ENCODE measurements around the gene MAGEA2B. TPM values are rescaled to one million over a fixed set of nuclear protein-coding genes. Genes with fewer than 3 reads are reported as not detected.
A peak's percentile ranks its signal among the peaks of the same experiment; 100 is the strongest.
"Not testable (repeated sequence)": the region's sequence is repeated elsewhere in the genome, so short reads cannot be mapped to it uniquely, and the experiment has no call there.

The MAGEA2B gene
- total RNA-seq, 1 experiment from 2014 or later: 12.3 TPM

DNA sequence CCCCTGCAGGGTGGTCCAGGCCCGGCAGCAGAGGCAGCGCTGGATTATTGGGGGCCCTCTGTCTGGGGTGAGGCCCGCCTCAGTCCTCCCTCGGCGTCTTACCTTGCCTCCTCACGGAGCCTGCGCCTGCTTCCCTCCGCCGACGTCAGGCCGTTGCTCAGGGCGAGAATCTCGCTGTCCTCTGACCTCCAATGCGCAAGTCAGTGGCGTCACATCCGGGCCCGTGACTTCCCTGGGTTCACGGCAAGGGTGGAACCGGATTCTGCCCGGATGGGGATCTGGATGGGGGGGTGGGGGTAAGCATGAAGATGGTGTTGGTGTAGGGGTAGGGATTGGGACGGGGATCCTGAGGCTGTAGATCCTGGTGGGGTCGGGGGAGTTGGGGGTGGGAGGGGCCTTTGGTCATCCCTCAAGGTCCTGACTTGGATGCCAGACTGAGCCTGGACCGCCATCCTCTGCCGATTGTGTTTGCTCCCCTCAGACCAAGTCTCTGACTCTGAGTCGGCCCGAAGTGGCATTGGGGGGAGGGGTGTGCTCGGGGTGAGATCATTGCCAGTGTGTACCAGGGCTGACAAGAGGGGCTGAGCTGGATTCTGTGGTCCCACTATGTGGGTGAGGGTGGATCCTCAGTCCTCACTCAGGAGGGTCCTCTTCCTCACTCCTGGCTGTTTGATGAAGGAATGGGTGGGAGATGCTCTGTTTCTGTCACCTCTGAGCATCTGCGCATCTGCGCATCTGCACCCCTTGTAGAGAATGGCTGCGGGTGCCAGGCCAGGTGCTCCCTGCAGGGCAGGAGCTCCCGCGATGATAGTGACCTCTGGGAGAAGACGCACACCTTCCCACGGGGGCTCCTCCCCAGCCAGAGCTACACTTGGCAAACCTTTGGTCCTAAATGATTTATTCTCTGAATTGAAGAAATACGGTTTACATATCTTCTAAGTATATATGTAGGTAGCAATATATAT lies 39.5 kb downstream of the MAGEA2B start, which contains the start of gene MAGEA2:
Gene MAGEA2, minus strand, starts transcription at position 157 of the 965 bp plus-strand sequence. CDS start 2,479 bp downstream, outside the sequence.
- H3K4me1 Mint-ChIP-seq, POLR2A ChIA-PET: not testable (repeated sequence)

DNA sequence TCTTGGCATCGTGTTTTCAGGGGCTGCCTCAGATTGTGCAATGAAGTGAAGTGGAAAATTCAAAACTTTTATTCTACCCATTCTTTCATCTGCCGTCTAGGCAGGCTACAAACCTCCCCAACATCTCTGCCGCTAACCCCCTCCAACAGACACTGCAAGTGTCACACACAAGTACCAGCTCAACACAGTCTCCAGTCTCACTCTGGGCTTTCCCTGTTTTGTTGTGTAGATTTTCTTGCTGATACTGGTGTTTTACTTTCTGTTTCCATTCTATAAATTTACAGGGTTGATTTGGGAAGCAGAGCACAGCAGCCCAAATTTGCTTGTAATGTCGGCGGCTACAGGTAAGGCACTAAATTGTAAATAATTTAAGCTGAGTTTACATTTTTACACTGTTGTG lies 40.4 kb downstream of the MAGEA2B start:
- H3K27ac Mint-ChIP-seq; POLR2A ChIA-PET; H3K27me3 Mint-ChIP-seq (ENCODE audit: low read depth); H3K9me3 Mint-ChIP-seq; CTCF ChIA-PET; ATAC-seq; H3K4me1 Mint-ChIP-seq; H3K4me3 Mint-ChIP-seq; H3K36me3 Mint-ChIP-seq; DNase-seq (ENCODE audit: low spot score): not testable (repeated sequence)

More for the DNA sequence above, 39.5 kb downstream of the MAGEA2B start, which contains the start of gene MAGEA2:
- H3K27me3 Mint-ChIP-seq (ENCODE audit: low read depth); H3K27ac Mint-ChIP-seq; DNase-seq (ENCODE audit: low spot score); H3K4me3 Mint-ChIP-seq; H3K36me3 Mint-ChIP-seq; CTCF ChIA-PET; H3K9me3 Mint-ChIP-seq: not testable (repeated sequence)
- ATAC-seq: peak; percentile 85

DNA sequence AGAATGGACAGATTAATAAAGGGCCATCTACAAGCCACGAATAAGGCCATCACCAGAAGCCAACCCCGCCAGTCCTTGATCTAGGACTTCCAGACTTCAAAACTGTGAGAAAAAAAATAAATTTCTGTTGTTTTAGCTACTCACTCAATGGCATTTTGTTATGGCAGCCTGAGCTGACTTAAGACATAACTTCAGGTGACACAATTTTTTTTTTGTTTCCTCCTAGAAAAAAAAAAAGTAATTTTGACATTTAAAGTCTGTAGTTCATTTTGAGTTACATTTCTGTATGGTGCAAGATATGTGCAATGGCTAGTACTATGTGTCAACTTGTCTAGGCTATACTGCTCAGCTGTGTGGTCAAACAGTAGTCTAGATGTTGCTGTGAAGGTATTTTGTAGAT lies 44.5 kb downstream of the MAGEA2B start, which contains the start of gene CSAG3:
Gene CSAG3, plus strand, starts transcription at position 301 of the 400 bp plus-strand sequence.
- H3K27ac Mint-ChIP-seq; H3K36me3 Mint-ChIP-seq; POLR2A ChIA-PET; H3K27me3 Mint-ChIP-seq (ENCODE audit: low read depth); H3K9me3 Mint-ChIP-seq; CTCF ChIA-PET; DNase-seq (ENCODE audit: low spot score); ATAC-seq; H3K4me3 Mint-ChIP-seq; H3K4me1 Mint-ChIP-seq: not testable (repeated sequence)

DNA sequence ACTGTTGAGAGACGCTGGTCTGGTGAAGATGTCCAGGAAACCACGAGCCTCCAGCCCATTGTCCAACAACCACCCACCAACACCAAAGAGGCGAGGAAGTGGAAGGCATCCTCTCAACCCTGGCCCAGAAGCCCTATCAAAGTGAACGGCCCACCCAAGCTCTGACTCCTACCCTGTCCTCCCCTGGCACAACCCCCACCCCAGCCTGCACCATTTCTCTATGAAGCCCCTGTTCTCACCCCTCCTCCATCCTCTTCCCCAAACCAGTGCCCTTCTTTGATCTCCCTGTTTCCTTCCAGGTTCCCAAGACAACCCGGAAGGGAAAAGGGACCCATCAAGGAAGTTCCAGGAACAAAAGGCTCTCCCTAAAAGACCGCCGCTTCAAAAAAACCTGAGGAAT lies 45.1 kb downstream of the MAGEA2B start:
- H3K27ac Mint-ChIP-seq; ATAC-seq; H3K27me3 Mint-ChIP-seq (ENCODE audit: low read depth); CTCF ChIA-PET; H3K36me3 Mint-ChIP-seq; H3K4me1 Mint-ChIP-seq; POLR2A ChIA-PET; DNase-seq (ENCODE audit: low spot score); H3K9me3 Mint-ChIP-seq; H3K4me3 Mint-ChIP-seq: not testable (repeated sequence)

DNA sequence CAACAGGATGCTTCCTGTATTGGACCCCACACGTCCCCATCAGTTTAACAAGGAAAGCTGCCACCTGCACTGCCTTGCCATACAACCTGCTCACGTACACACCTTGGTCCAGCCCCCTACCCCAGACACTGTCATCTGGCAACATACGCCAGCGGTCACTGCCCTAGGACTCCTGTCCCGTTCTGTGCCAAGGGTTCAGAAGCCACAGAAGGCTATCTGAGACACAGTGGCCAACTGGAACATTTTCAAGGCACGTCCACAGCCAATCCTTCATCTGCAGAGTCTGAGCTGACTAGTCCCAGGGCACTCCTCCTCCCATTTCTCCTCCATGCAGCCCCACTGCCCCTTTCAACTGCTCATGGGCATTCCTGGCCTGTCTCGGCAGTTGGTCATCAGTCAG lies 47.2 kb downstream of the MAGEA2B start:
- H3K9me3 Mint-ChIP-seq; H3K4me3 Mint-ChIP-seq; ATAC-seq; H3K27ac Mint-ChIP-seq; H3K36me3 Mint-ChIP-seq; H3K4me1 Mint-ChIP-seq; DNase-seq (ENCODE audit: low spot score); POLR2A ChIA-PET; CTCF ChIA-PET; H3K27me3 Mint-ChIP-seq (ENCODE audit: low read depth): not testable (repeated sequence)

DNA sequence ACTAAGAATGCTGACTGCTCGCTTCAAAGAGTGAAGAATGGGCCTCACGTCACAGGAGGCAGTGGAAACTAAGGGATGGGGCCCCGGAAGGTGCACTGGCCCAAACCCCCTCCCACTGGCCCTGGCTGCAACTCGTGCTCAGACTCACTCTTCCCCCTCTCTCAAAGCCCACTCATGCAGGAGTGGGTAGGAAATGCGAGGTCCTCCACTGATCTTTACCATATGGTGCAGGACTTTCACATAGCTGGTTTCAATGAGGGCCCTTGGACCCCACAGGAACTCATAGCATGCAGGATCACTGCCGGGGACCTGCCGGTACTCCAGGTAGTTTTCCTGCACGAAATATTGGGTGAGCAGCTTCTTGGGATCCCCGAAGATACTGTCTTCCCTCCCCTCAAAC lies 52.1 kb downstream of the MAGEA2B start:
- H3K27ac Mint-ChIP-seq; CTCF ChIA-PET; H3K27me3 Mint-ChIP-seq (ENCODE audit: low read depth); H3K4me1 Mint-ChIP-seq; ATAC-seq; H3K36me3 Mint-ChIP-seq; H3K4me3 Mint-ChIP-seq; DNase-seq (ENCODE audit: low spot score); H3K9me3 Mint-ChIP-seq; POLR2A ChIA-PET: not testable (repeated sequence)

Other genes with a start within 250 kb of the MAGEA2B start
- gene GABRQ, start 76.7 kb upstream of the MAGEA2B start, total RNA-seq (2021): 8.6 to 9.1 TPM (median 8.8 TPM) in 3 replicates
- gene MAGEA3, start 15.8 kb upstream of the MAGEA2B start, total RNA-seq (2021): 0.80 to 1.8 TPM (median 1.1 TPM) in 3 replicates
- not detected in 3 replicates for gene CSAG2, start 5.4 kb upstream of the MAGEA2B start, total RNA-seq (2021)
- 0.33 to 1.8 TPM (median 1.5 TPM) in 3 replicates for gene CSAG1, start 19.1 kb downstream of the MAGEA2B start, total RNA-seq (2021)
- gene MAGEA12, start 19.1 kb downstream of the MAGEA2B start, total RNA-seq (2021): 0.57 to 1.3 TPM (median 1.2 TPM) in 3 replicates
- 6.7 to 14.0 TPM (median 9.2 TPM) in 3 replicates for gene MAGEA2, start 39.2 kb downstream of the MAGEA2B start, total RNA-seq (2021)
- gene CSAG3, start 44.6 kb downstream of the MAGEA2B start, total RNA-seq (2021): 13.0 to 14.1 TPM (median 13.2 TPM) in 3 replicates
- 0.30 to 1.0 TPM (median 0.60 TPM) in 3 replicates for gene MAGEA6, start 55.1 kb downstream of the MAGEA2B start, total RNA-seq (2021)
- gene CETN2, start 116.1 kb downstream of the MAGEA2B start, total RNA-seq (2021): 20.4 to 21.7 TPM (median 20.5 TPM) in 3 replicates
- 22.5 to 26.1 TPM (median 25.9 TPM) in 3 replicates for gene NSDHL, start 116.4 kb downstream of the MAGEA2B start, total RNA-seq (2021)
- 8.2 to 10.9 TPM (median 10.3 TPM) in 3 replicates for gene ZNF185, start 183.4 kb downstream of the MAGEA2B start, total RNA-seq (2021)